A673 (cell line): ENCODE data around the gene CD1C. TPM values are rescaled to one million over a fixed set of nuclear protein-coding genes. Genes with fewer than 3 reads are reported as not detected.

Experiments used
- Bru-seq: library from RNA; stranded (reverse); fragments of 400-500 nt; gene quantifications from one replicate; lab custom pipeline; 2021; lab: Mats Ljungman, UMichigan
- BruChase-seq, 2 experiments: library from RNA; stranded (reverse); fragments of 400-500 nt; gene quantifications; one replicate each; lab custom pipeline; 2021; lab: Mats Ljungman, UMichigan
- BruUV-seq: library from RNA; stranded (reverse); fragments of 400-500 nt; replicated peaks from 2 replicates; lab custom pipeline; 2021; lab: Mats Ljungman, UMichigan
- CTCF ChIA-PET: fragments of 300-600 bp; sonication (Branson Sonifier 250); formaldehyde crosslinking; loops from one replicate; lab custom pipeline; 2022; ENCODE audit warnings: antibody characterized with exemption; lab: Charles Lee
- POLR2A ChIA-PET: fragments of 300-600 bp; sonication (Branson Sonifier 250); formaldehyde crosslinking; loops from one replicate; lab custom pipeline; 2022; ENCODE audit warnings: antibody characterized with exemption; ENCODE audit not compliant: low non-redundant PET; lab: Charles Lee
- DNase-seq: peaks from one replicate; pipeline ENCODE4 v3.0.0-alpha.2; 2015; ENCODE audit warnings: low spot score
- H3K27ac ChIP-seq: fragments of 200-600 bp; sonication (generic); 2 replicates; pipeline ENCODE4 v1.5.1; 2016; ENCODE audit warnings: mixed run types, low read depth, mild to moderate bottlenecking, mixed read lengths, antibody characterized with exemption, low read length; ENCODE audit not compliant: poor library complexity, severe bottlenecking
- H3K27me3 ChIP-seq: fragments of 200-600 bp; sonication (generic); replicated peaks from 2 replicates; pipeline ENCODE4 v1.6.1; 2017; ENCODE audit warnings: mixed run types, low read depth, mild to moderate bottlenecking, mixed read lengths, antibody characterized with exemption, low read length; ENCODE audit not compliant: insufficient read depth, poor library complexity
- H3K36me3 ChIP-seq: fragments of 200-600 bp; sonication (generic); 2 replicates; pipeline ENCODE4 v1.6.1; 2016; ENCODE audit warnings: mixed run types, mild to moderate bottlenecking, mixed read lengths, antibody characterized with exemption, low read length; ENCODE audit not compliant: insufficient read depth, poor library complexity, severe bottlenecking
- H3K4me1 ChIP-seq: fragments of 200-600 bp; sonication (generic); 2 replicates; pipeline ENCODE4 v1.6.1; 2017; ENCODE audit warnings: mixed run types, mild to moderate bottlenecking, mixed read lengths, antibody characterized with exemption, low read length; ENCODE audit not compliant: insufficient read depth, poor library complexity, severe bottlenecking
- H3K4me3 ChIP-seq: fragments of 200-600 bp; sonication (generic); 2 replicates; pipeline ENCODE4 v1.5.1; 2016; ENCODE audit warnings: low read depth, mixed run types, mild to moderate bottlenecking, mixed read lengths, low read length; ENCODE audit not compliant: poor library complexity, severe bottlenecking
- H3K9me3 ChIP-seq: fragments of 200-600 bp; sonication (generic); 2 replicates; pipeline ENCODE4 v1.6.1; 2016; ENCODE audit warnings: mixed run types, low read depth, mild to moderate bottlenecking, mixed read lengths, antibody characterized with exemption, low read length; ENCODE audit not compliant: poor library complexity, severe bottlenecking
- EZH2 ChIP-seq: fragments of 200-600 bp; sonication (generic); IDR thresholded peaks from 2 replicates; pipeline ENCODE4 v1.6.1; 2017; ENCODE audit warnings: borderline replicate concordance, low read depth, mild to moderate bottlenecking, mixed read lengths, antibody characterized with exemption, low read length; ENCODE audit not compliant: poor library complexity, severe bottlenecking
- intact Hi-C: fragments of 100-400 bp; cut with micrococcal nuclease; formaldehyde crosslinking; loops from one replicate; pipeline ENCODE4 v1.10.0; 2022; ENCODE audit not compliant: unreplicated experiment
- long read RNA-seq: library from polyadenylated mRNA; stranded (forward); transcript quantifications from one replicate; pipeline ENCODE4 v2.0.0, GENCODE V29; 2022
- total RNA-seq: library from RNA; stranded (reverse); gene quantifications from 2 replicates; pipeline ENCODE4 v1.2.3, GENCODE V29; 2021
- TF ChIP-seq, protein P1 (sequence below): fragments of 300-800, 200-600 bp; sonication (generic); conservative IDR thresholded peaks from 2 replicates; pipeline ENCODE4 v1.5.1; 2017; ENCODE audit warnings: low read depth, mild to moderate bottlenecking, antibody characterized with exemption, low read length, moderate library complexity, mixed read lengths

Gene CD1C
- total RNA-seq (not detected in 2 replicates), Bru-seq, nascent RNA (percentile 14 among the genes with signal in this experiment), BruChase-seq, experiment 1, labeled RNA remaining after a 2-hour chase (not detected), BruChase-seq, experiment 2, labeled RNA remaining after a 6-hour chase (not detected)
- long read RNA-seq = 0 reads

GRCh38 chr1:158289811-158290210 is at the start of gene CD1C:
TSS of gene CD1C (plus strand) at chr1:158289923. CDS start at chr1:158290065, 142 bp downstream.
- Histone ChIP-seq H3K4me3 (no peak within 1 kb of the TSS), H3K27ac (no peak within 1 kb of the TSS), H3K9me3 (no peaks in the 10 kb centered on the region), H3K4me1 (no peaks in the 10 kb centered on the region), H3K36me3 (no peaks in the 10 kb centered on the region), H3K27me3 (peaks cover 56% of the 10 kb centered on the region)
- DNase-seq = no peak
- CTCF ChIA-PET = no interaction called here
- BruUV-seq = no TSS peak
- POLR2A ChIA-PET = no interaction called here
- TF ChIP-seq, protein P1, sequence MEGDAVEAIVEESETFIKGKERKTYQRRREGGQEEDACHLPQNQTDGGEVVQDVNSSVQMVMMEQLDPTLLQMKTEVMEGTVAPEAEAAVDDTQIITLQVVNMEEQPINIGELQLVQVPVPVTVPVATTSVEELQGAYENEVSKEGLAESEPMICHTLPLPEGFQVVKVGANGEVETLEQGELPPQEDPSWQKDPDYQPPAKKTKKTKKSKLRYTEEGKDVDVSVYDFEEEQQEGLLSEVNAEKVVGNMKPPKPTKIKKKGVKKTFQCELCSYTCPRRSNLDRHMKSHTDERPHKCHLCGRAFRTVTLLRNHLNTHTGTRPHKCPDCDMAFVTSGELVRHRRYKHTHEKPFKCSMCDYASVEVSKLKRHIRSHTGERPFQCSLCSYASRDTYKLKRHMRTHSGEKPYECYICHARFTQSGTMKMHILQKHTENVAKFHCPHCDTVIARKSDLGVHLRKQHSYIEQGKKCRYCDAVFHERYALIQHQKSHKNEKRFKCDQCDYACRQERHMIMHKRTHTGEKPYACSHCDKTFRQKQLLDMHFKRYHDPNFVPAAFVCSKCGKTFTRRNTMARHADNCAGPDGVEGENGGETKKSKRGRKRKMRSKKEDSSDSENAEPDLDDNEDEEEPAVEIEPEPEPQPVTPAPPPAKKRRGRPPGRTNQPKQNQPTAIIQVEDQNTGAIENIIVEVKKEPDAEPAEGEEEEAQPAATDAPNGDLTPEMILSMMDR = no peak
- no peak for TF ChIP-seq EZH2
- intact Hi-C loops = no loop called here

DNA sequence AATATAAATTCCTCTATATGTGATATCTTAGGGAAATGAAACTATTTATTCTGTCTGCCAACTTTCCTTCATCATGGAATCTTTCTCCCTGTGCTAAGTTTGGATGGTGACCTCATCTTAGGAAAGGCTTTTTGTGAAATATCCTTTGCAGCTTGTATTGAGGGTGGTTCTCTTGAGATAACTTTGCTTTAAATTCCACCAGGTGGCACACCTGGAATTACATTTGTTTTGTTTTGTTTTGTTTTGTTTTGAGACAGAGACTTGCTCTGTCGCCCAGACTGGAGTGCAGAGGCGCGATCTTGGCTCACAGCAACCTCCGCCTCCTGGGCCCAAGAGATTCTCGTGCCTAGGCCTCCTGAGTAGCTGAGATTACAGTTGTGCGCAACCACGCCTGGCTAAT is 43.1 kb upstream of the CD1C start:
- POLR2A ChIA-PET = no interaction called here
- H3K27me3 ChIP-seq = peaks cover 41% of the 10 kb centered on the region
- no peaks in the 10 kb centered on the region for H3K4me1 ChIP-seq
- intact Hi-C loops = no loop called here
- no peak for DNase-seq
- CTCF ChIA-PET = no interaction called here
- no peak overlapping the region for H3K27ac ChIP-seq
- BruUV-seq = no TSS peak
- TF ChIP-seq, protein P1 = no peak
- TF ChIP-seq EZH2 = no peak
- H3K9me3 ChIP-seq = no peaks in the 10 kb centered on the region
- no peak overlapping the region for H3K4me3 ChIP-seq
- no peaks in the 10 kb centered on the region for H3K36me3 ChIP-seq

DNA sequence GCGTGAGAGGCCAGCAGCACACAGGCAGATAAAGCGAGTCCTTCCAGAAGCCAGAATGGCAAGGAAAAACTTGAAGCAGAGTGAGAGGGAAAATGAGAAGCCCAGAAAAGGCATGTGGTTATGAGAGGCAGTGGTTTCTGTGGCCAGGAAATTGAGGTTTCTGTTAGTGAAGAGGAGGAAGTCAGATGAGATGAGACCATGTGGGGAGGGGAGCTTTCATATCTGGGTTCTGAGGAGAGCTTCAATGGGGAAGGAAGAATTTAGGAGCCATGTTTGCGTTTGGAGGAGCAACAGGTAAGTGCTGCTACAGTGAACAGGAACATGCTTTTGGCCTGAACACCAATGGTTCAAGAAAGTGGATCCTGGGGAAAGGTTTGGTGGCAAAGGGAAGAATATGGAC is 41.6 kb upstream of the CD1C start:
- Histone ChIP-seq H3K36me3 (no peaks in the 10 kb centered on the region), H3K9me3 (no peaks in the 10 kb centered on the region), H3K27me3 (peaks cover 50% of the 10 kb centered on the region), H3K27ac (no peak overlapping the region), H3K4me1 (no peaks in the 10 kb centered on the region), H3K4me3 (no peak overlapping the region)
- BruUV-seq = no TSS peak
- ChIA-PET POLR2A (interaction anchor here (0.6 kb wide), 1 partner anchor 750 kb away, joined by 3 read pairs; no protein-coding TSS in a partner anchor), CTCF (no interaction called here)
- TF ChIP-seq, protein P1 = no peak
- TF ChIP-seq EZH2 = no peak
- intact Hi-C loops = no loop called here
- DNase-seq = no peak
